ENCODE data around the gene TPSB2.

Gene TPSB2

GRCh38 chr16:1197237-1197866, 32.6 kb downstream of the TPSB2 start:
- Histone ChIP-seq H4K20me1 (ENCODE audit: insufficient read depth, low read length) (0 out of 2 replicates have a peak, but pooled peaks cover 3% of the 10 kb centered on the region), H2AFZ (ENCODE audit: low read depth, low read length) (no peak overlapping the region), H3K79me2 (ENCODE audit: low read length) (no peaks in the 10 kb centered on the region), H3K27me3 (ENCODE audit: low read depth, low read length) (no peaks in the 10 kb centered on the region), H3K9ac (ENCODE audit: low read length) (no peak overlapping the region), H3K9me3 (ENCODE audit: insufficient read depth, low read length) (no peaks in the 10 kb centered on the region), H3K36me3 (replicated peaks; ENCODE audit: low read depth, low read length) (no peaks in the 10 kb centered on the region), H3K4me1 (ENCODE audit: low read length) (no peaks in the 10 kb centered on the region), H3K4me2 (ENCODE audit: low read length) (no peak overlapping the region), H3K27ac (ENCODE audit: low read length) (no peak overlapping the region), H3K4me3 (ENCODE audit: low read length) (no peak overlapping the region)
- no peak for TF ChIP-seq EZH2phosphoT487 (IDR thresholded peaks at IDR 0.05; ENCODE audit: low read depth)
- no peak for TF ChIP-seq CTCF (IDR thresholded peaks at IDR 0.05; ENCODE audit: low read depth, low read length)

- Histone ChIP-seq H3K9ac (ENCODE audit: low read length) (no peak overlapping the region), H3K36me3 (replicated peaks; ENCODE audit: low read depth, low read length) (no peaks in the 10 kb centered on the region), H3K27ac (ENCODE audit: low read length) (no peak overlapping the region), H3K27me3 (ENCODE audit: low read depth, low read length) (no peaks in the 10 kb centered on the region), H3K4me2 (ENCODE audit: low read length) (no peak overlapping the region), H3K9me3 (ENCODE audit: insufficient read depth, low read length) (no peaks in the 10 kb centered on the region), H3K4me3 (ENCODE audit: low read length) (no peak overlapping the region), H3K79me2 (ENCODE audit: low read length) (no peaks in the 10 kb centered on the region), H2AFZ (ENCODE audit: low read depth, low read length) (no peak overlapping the region), H3K4me1 (ENCODE audit: low read length) (no peaks in the 10 kb centered on the region), H4K20me1 (ENCODE audit: insufficient read depth, low read length) (0 out of 2 replicates have a peak, but pooled peaks cover 3% of the 10 kb centered on the region)
- TF ChIP-seq CTCF (IDR thresholded peaks at IDR 0.05; ENCODE audit: low read depth, low read length): no peak
- TF ChIP-seq EZH2phosphoT487 (IDR thresholded peaks at IDR 0.05; ENCODE audit: low read depth): no peak
Observed at GRCh38 chr16:1196494-1196893, 33.5 kb downstream of the TPSB2 start.

- no peak overlapping the region for H3K27ac ChIP-seq (ENCODE audit: low read length)
- H3K9ac ChIP-seq (ENCODE audit: low read length): no peak overlapping the region
- H3K79me2 ChIP-seq (ENCODE audit: low read length): no peaks in the 10 kb centered on the region
- TF ChIP-seq EZH2phosphoT487 (IDR thresholded peaks at IDR 0.05; ENCODE audit: low read depth) (no peak), CTCF (IDR thresholded peaks at IDR 0.05; ENCODE audit: low read depth, low read length) (no peak)
- no peak overlapping the region for H3K4me3 ChIP-seq (ENCODE audit: low read length)
- H3K4me1 ChIP-seq (ENCODE audit: low read length): no peaks in the 10 kb centered on the region
- H3K36me3 ChIP-seq (replicated peaks; ENCODE audit: low read depth, low read length): no peaks in the 10 kb centered on the region
- no peak overlapping the region for H2AFZ ChIP-seq (ENCODE audit: low read depth, low read length)
- H4K20me1 ChIP-seq (ENCODE audit: insufficient read depth, low read length): 0 out of 2 replicates have a peak, but pooled peaks cover 3% of the 10 kb centered on the region
- no peak overlapping the region for H3K4me2 ChIP-seq (ENCODE audit: low read length)
- H3K27me3 ChIP-seq (ENCODE audit: low read depth, low read length): no peaks in the 10 kb centered on the region
- H3K9me3 ChIP-seq (ENCODE audit: insufficient read depth, low read length): no peaks in the 10 kb centered on the region
Observed at GRCh38 chr16:1195393-1195666, 34.7 kb downstream of the TPSB2 start.

GRCh38 chr16:1194665-1195392, 35.2 kb downstream of the TPSB2 start:
- H4K20me1 ChIP-seq (ENCODE audit: insufficient read depth, low read length): 0 out of 2 replicates have a peak, but pooled peaks cover 3% of the 10 kb centered on the region
- no peak overlapping the region for H3K4me2 ChIP-seq (ENCODE audit: low read length)
- no peak overlapping the region for H2AFZ ChIP-seq (ENCODE audit: low read depth, low read length)
- no peaks in the 10 kb centered on the region for H3K79me2 ChIP-seq (ENCODE audit: low read length)
- no peaks in the 10 kb centered on the region for H3K9me3 ChIP-seq (ENCODE audit: insufficient read depth, low read length)
- no peaks in the 10 kb centered on the region for H3K36me3 ChIP-seq (replicated peaks; ENCODE audit: low read depth, low read length)
- H3K9ac ChIP-seq (ENCODE audit: low read length): no peak overlapping the region
- H3K4me3 ChIP-seq (ENCODE audit: low read length): no peak overlapping the region
- TF ChIP-seq CTCF (IDR thresholded peaks at IDR 0.05; ENCODE audit: low read depth, low read length) (peak; percentile 71), EZH2phosphoT487 (IDR thresholded peaks at IDR 0.05; ENCODE audit: low read depth) (no peak)
- H3K4me1 ChIP-seq (ENCODE audit: low read length): no peaks in the 10 kb centered on the region
- H3K27me3 ChIP-seq (ENCODE audit: low read depth, low read length): no peaks in the 10 kb centered on the region
- H3K27ac ChIP-seq (ENCODE audit: low read length): no peak overlapping the region
